Thoracic aorta (tissue), 2 donors: ENCODE data around the gene GRAMD2A. TPM values are rescaled to one million over a fixed set of nuclear protein-coding genes. Genes with fewer than 3 reads are reported as not detected.

Source experiments
- ATAC-seq: fragments of 150-250 bp; one replicate; pipeline ENCODE4 v1.8.0; 2017; ENCODE audit warnings: low read depth; ENCODE audit not compliant: insufficient number of reproducible peaks, low FRiP score
- DNase-seq: peaks from one replicate; pipeline ENCODE4 v3.0.0-alpha.2; 2020; ENCODE audit warnings: low spot score
- H3K27ac ChIP-seq, 2 donors: fragments of 200-600 bp; sonication (generic); 1 replicate in 1 of 2; 2 replicates in 1 of 2; pipeline ENCODE4 v1.5.1; 2016; ENCODE audit warnings: mild to moderate bottlenecking in 2 of 2, moderate library complexity in 2 of 2
- H3K27me3 ChIP-seq: fragments of 200-600 bp; sonication (generic); replicated peaks from 2 replicates; pipeline ENCODE4 v1.6.0; 2016; ENCODE audit warnings: mild to moderate bottlenecking; ENCODE audit not compliant: insufficient read depth
- H3K36me3 ChIP-seq: fragments of 200-600 bp; sonication (generic); one replicate; pipeline ENCODE4 v1.5.1; 2016
- H3K4me1 ChIP-seq, 2 donors: fragments of 200-600 bp; sonication (generic); 1 replicate in 1 of 2; 2 replicates in 1 of 2; pipeline versions ENCODE4 v1.5.1 to v1.6.0; 2016; ENCODE audit warnings: low read depth in 2 of 2, mild to moderate bottlenecking in 1 of 2; ENCODE audit not compliant: control insufficient read depth in 1 of 2
- H3K4me3 ChIP-seq: fragments of 200-600 bp; sonication (generic); 2 replicates; pipeline ENCODE4 v1.5.1; 2016; ENCODE audit warnings: mild to moderate bottlenecking
- H3K9me3 ChIP-seq: fragments of 200-600 bp; sonication (generic); 2 replicates; pipeline ENCODE4 v1.5.1; 2016
- CTCF ChIP-seq: fragments of 200-600 bp; sonication (generic); IDR thresholded peaks from one replicate; pipeline ENCODE4 v1.5.1; 2019; ENCODE audit warnings: antibody characterized with exemption
- total RNA-seq, 2 donors: library from RNA; depleted of rRNA; stranded (reverse); fragments of >200 nt; gene quantifications; one replicate each; pipeline versions ENCODE4 v1.1.0 to v1.2.3, GENCODE V29; 2016

GRAMD2A gene
- under 1 TPM in 1 of 2 donors, not detected in 1; 0.85 TPM for total RNA-seq

DNA sequence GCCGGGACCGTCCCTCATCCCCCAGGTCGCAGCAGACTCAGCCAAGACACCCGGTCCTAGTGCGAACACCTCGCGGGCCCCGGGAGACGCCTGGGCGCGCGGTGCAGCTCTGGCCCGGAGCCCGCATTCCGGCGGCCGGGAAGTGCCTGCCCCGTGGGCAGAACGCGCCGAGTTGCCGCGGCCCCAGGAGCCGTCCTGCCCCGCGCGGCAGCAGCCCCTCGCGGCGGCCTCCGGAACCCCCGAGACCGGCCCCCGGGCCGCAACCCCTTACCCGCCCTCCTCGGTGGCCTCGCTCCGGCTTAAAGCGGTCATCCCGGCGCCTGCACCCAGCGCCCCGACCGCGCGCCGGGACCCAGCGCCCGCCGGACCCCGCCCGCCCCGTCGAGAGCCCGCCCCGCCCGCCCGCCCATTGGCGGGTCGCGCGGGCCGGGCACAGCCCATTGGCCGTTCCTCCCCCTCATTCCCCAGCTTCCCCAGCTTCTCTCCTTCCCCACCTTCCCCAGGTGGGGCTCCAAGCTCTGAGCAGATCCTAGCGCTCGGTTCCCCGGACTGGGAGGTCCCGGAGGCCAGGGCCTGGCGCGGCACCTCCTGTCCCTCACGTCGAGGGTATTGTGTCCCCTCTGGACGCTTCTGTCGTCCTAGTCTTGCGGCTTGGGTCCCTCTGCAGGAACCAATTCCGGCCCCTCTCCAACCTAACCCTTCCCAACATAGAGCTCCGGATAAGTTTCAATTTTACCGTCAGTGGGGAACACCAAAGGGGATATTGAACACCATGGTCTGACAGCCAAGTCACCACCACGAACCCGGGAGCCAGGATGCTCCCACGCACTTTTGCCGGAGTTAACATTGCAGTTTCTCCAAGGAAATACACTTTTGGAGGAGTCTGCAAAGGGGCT, at the start of gene GRAMD2A:
Gene GRAMD2A, minus strand, starts transcription at position 328 of the 896 bp plus-strand sequence.
- no peak within 1 kb of the TSS for H3K27ac ChIP-seq
- TF ChIP-seq CTCF: peak; percentile 17
- H3K4me1 ChIP-seq: no peaks in the 10 kb centered on the region
- peak within 1 kb of the TSS; percentile 73 for H3K4me3 ChIP-seq
- peaks cover 38% of the 10 kb centered on the region for H3K36me3 ChIP-seq
- H3K27me3 ChIP-seq: no peaks in the 10 kb centered on the region
- H3K9me3 ChIP-seq: no peaks in the 10 kb centered on the region
- DNase-seq: no peak
- no peak for ATAC-seq

DNA sequence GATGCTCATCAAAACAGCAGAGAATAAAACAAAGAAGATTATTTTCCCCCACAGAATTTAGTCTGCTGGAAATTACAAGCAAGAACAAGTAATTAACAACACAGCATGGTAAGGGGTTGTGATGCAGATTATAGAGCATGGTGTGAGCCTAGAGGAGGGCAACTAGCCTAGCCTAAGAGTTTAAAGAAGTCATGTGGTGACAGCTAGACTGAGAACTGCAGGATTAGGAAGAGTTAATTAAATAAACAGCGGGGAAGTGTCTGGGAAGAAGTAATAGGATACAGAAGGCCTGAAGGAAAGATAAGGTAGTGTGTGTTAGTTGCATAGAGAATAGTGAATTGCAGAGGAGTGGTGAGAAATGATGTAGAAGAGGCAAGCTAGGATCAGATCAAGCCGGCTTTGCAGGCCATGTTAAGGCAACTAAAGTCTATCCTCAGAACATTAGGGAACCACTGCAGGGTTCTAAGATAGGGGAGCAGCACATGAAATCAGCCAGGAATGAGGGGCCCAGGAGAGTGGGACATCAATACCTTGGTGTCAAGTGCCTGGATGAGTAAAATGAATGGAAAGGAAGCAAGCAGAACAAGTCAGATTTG, 45.3 kb upstream of the GRAMD2A start:
- Histone ChIP-seq H3K4me1 (peaks cover 2 to 3% of the 10 kb centered on the region in 2 donors), H3K27me3 (no peaks in the 10 kb centered on the region), H3K9me3 (no peaks in the 10 kb centered on the region), H3K36me3 (peaks cover 45% of the 10 kb centered on the region), H3K4me3 (no peak overlapping the region), H3K27ac (no peak overlapping the region)
- DNase-seq (no peak), ATAC-seq (no peak)
- TF ChIP-seq CTCF: no peak

DNA sequence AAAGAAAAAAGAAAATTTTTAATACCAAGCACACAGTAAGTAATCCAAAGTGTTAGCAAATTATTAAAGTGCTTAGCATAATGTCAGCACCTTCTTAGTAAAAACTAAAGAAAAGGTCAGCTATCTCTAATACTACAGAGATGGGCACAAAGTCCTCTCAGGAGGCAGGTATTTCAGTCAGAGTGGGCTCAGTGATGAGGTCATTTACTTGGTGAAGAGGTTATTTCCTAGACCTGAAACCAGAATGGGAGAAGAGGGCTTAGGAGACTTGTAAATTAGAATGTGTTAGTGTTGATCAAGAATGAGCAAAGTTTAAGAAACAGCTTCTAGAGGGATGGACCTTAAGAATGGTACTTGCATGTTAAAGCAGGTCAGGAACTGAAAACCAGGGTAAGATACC, 42.1 kb upstream of the GRAMD2A start:
- Histone ChIP-seq H3K27ac (no peak overlapping the region), H3K27me3 (no peaks in the 10 kb centered on the region), H3K9me3 (no peaks in the 10 kb centered on the region), H3K36me3 (peaks cover 38% of the 10 kb centered on the region), H3K4me3 (no peak overlapping the region), H3K4me1 (peaks cover 9 to 16% of the 10 kb centered on the region in 2 donors)
- TF ChIP-seq CTCF: no peak
- ATAC-seq (no peak), DNase-seq (no peak)

DNA sequence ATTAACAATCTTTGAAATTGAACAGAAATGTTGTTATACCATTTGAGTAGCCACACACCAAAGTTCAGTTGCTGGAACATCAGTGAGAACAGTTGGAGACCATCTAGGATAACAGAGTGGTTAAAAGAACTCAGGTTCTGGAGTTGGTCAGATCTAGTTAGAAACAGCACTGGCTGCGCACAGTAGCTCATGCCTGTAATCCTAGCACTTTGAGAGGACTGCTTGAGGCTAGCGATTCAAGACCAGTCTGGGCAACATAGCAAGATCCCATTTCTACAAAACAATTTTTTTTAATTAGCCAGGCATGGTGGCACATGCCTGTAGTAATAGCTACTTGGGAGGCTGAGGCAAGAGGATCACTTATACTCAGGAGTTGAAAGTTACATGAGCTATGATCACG, 41.0 kb upstream of the GRAMD2A start:
- Histone ChIP-seq H3K27ac (no peak overlapping the region), H3K36me3 (peaks cover 27% of the 10 kb centered on the region), H3K4me3 (no peak overlapping the region), H3K4me1 (peaks cover 9 to 16% of the 10 kb centered on the region in 2 donors), H3K9me3 (no peaks in the 10 kb centered on the region), H3K27me3 (no peaks in the 10 kb centered on the region)
- ATAC-seq (no peak), DNase-seq (no peak)
- TF ChIP-seq CTCF: no peak

- Histone ChIP-seq H3K27ac (peak overlapping the region; percentile 56 to 75), H3K4me3 (no peak overlapping the region), H3K27me3 (no peaks in the 10 kb centered on the region), H3K36me3 (peaks cover 24% of the 10 kb centered on the region), H3K9me3 (no peaks in the 10 kb centered on the region), H3K4me1 (peaks cover 10 to 19% of the 10 kb centered on the region in 2 donors)
- DNase-seq (no peak), ATAC-seq (no peak)
- no peak for TF ChIP-seq CTCF
Observed at GRCh38 chr15:72237853-72238224, 40.3 kb upstream of the GRAMD2A start.
